Panc1 (cell line): ENCODE data around the gene ITPKC. TPM values are rescaled to one million over a fixed set of nuclear protein-coding genes. Genes with fewer than 3 reads are reported as not detected.

ENCODE experiments used
- ATAC-seq: fragments of 200-7000 bp; cut with Tn5 transposase; 2 replicates; pipeline ENCODE4 v1.9.1; 2020; ENCODE audit warnings: mild to moderate bottlenecking, moderate library complexity
- BruUV-seq: library from RNA; stranded (reverse); fragments of 400-500 nt; replicated peaks from 2 replicates; lab custom pipeline; 2021; lab: Mats Ljungman, UMichigan
- CTCF ChIA-PET: fragments of 300-600 bp; sonication (Branson Sonifier 250); formaldehyde crosslinking; loops from one replicate; lab custom pipeline; 2022; ENCODE audit warnings: antibody characterized with exemption; lab: Charles Lee
- POLR2A ChIA-PET: fragments of 300-600 bp; sonication (Branson Sonifier 250); formaldehyde crosslinking; loops from one replicate; lab custom pipeline; 2022; ENCODE audit warnings: antibody characterized with exemption; lab: Charles Lee
- DNase-seq: peaks from one replicate; pipeline ENCODE4 v3.0.0-alpha.2; 2010; ENCODE audit warnings: low read depth, low spot score
- H3K27ac ChIP-seq: 2 replicates; pipeline ENCODE4 v1.5.1; 2011; ENCODE audit warnings: mild to moderate bottlenecking, low read length, inconsistent platforms
- H3K27me3 ChIP-seq: fragments of 200-500 bp; sonication (Bioruptor generic); 2 replicates; pipeline ENCODE4 v1.6.0; 2014; ENCODE audit warnings: low read length, inconsistent platforms; ENCODE audit not compliant: control insufficient read depth, insufficient read depth
- H3K36me3 ChIP-seq: fragments of 200-500 bp; sonication (Bioruptor generic); 2 replicates; pipeline ENCODE4 v1.5.1; 2014; ENCODE audit warnings: inconsistent platforms, mild to moderate bottlenecking, low read length, moderate library complexity; ENCODE audit not compliant: control insufficient read depth, insufficient read depth
- H3K4me1 ChIP-seq: 2 replicates; pipeline ENCODE4 v1.5.1; 2011; ENCODE audit warnings: inconsistent platforms, mild to moderate bottlenecking, low read length, moderate library complexity; ENCODE audit not compliant: control insufficient read depth, insufficient read depth
- H3K4me3 ChIP-seq, 2 experiments: 2 replicates each; pipeline ENCODE4 v1.5.1; 2011 to 2012; ENCODE audit warnings: low read depth in 2 of 2, low read length in 2 of 2, mild to moderate bottlenecking in 2 of 2, inconsistent platforms in 1 of 2, moderate library complexity in 1 of 2
- H3K9me3 ChIP-seq: fragments of 200-500 bp; sonication (Bioruptor generic); 2 replicates; pipeline ENCODE4 v1.5.1; 2014; ENCODE audit warnings: low read depth, mild to moderate bottlenecking, inconsistent platforms, low read length, moderate library complexity; ENCODE audit not compliant: control insufficient read depth, insufficient read depth
- CTCF ChIP-seq: fragments of 450-650 bp; IDR thresholded peaks from 2 replicates; pipeline ENCODE4 v1.5.1; 2017; ENCODE audit warnings: mild to moderate bottlenecking
- POLR2AphosphoS5 ChIP-seq: IDR thresholded peaks from 2 replicates; pipeline ENCODE4 v1.6.1; 2012; ENCODE audit warnings: mild to moderate bottlenecking, low read depth, low read length, moderate library complexity
- REST ChIP-seq, 2 experiments: IDR thresholded peaks; 2 replicates each; pipeline ENCODE4 v1.6.1; 2011 to 2012; ENCODE audit warnings: low read depth in 2 of 2, control low read depth in 1 of 2, low read length in 1 of 2, mild to moderate bottlenecking in 1 of 2, moderate library complexity in 1 of 2; ENCODE audit not compliant: insufficient read depth in 1 of 2
- SIN3A ChIP-seq: IDR thresholded peaks from 2 replicates; pipeline ENCODE4 v1.6.1; 2012; ENCODE audit warnings: low read depth, mild to moderate bottlenecking, low read length, moderate library complexity, borderline replicate concordance; ENCODE audit not compliant: insufficient read depth
- TCF7L2 ChIP-seq: IDR thresholded peaks from 2 replicates; pipeline ENCODE4 v1.6.1; 2011; ENCODE audit warnings: mild to moderate bottlenecking, low read depth, low read length, inconsistent platforms
- in situ Hi-C: cut with HindIII; loops from 2 replicates; pipeline ENCODE4 v1.10.0; 2016; ENCODE audit warnings: low sequenced_read_pairs, low pct_unique_long_range_greater_than_20kb
- intact Hi-C: fragments of 100-400 bp; cut with micrococcal nuclease; formaldehyde crosslinking; loops from one replicate; pipeline ENCODE4 v1.10.0; 2022; ENCODE audit not compliant: unreplicated experiment
- total RNA-seq: library from RNA; stranded (reverse); gene quantifications from one replicate; pipeline ENCODE4 v1.2.1, GENCODE V29; 2021; ENCODE audit not compliant: unreplicated experiment

ITPKC gene
- total RNA-seq, 1 experiment from 2014 or later = 7.2 TPM

- intact Hi-C loops (no loop called here), in situ Hi-C loops (no loop called here)
- CTCF ChIA-PET = no interaction called here
- no peak for ATAC-seq
- POLR2A ChIA-PET = no interaction called here
- Histone ChIP-seq H3K4me3 (no peak overlapping the region), H3K9me3 (no peaks in the 10 kb centered on the region), H3K36me3 (no peaks in the 10 kb centered on the region), H3K4me1 (no peaks in the 10 kb centered on the region), H3K27me3 (no peaks in the 10 kb centered on the region), H3K27ac (no peak overlapping the region)
- TF ChIP-seq CTCF (no peak), POLR2AphosphoS5 (no peak), REST (IDR thresholded peaks at IDR 0.05; ENCODE audit: insufficient read depth in 1 of 2, low read depth in 2 of 2, low read length in 1 of 2) (no peak), SIN3A (no peak), TCF7L2 (no peak)
- no peak for DNase-seq
- BruUV-seq = no TSS peak
Measured at GRCh38 chr19:40741527-40742390, 24.8 kb downstream of the ITPKC start.

- no peaks in the 10 kb centered on the region for H3K36me3 ChIP-seq
- DNase-seq (no peak), ATAC-seq (no peak)
- no peaks in the 10 kb centered on the region for H3K4me1 ChIP-seq
- H3K4me3 ChIP-seq = no peak overlapping the region
- H3K27me3 ChIP-seq = no peaks in the 10 kb centered on the region
- no peak overlapping the region for H3K27ac ChIP-seq
- POLR2A ChIA-PET = no interaction called here
- H3K9me3 ChIP-seq = no peaks in the 10 kb centered on the region
- CTCF ChIA-PET = no interaction called here
- in situ Hi-C loops (no loop called here), intact Hi-C loops (no loop called here)
- TF ChIP-seq SIN3A = no peak
- TF ChIP-seq TCF7L2 = no peak
- TF ChIP-seq REST (IDR thresholded peaks at IDR 0.05; ENCODE audit: insufficient read depth in 1 of 2, low read depth in 2 of 2, low read length in 1 of 2) = no peak
- no peak for TF ChIP-seq POLR2AphosphoS5
- TF ChIP-seq CTCF = no peak
- no TSS peak for BruUV-seq
Measured at GRCh38 chr19:40742477-40742876, 25.6 kb downstream of the ITPKC start.
